Omental fat pad (tissue), 4 donors: ENCODE measurements around the gene FBXW9. TPM values are rescaled to one million over a fixed set of nuclear protein-coding genes. Genes with fewer than 3 reads are reported as not detected.

Experiments
- ATAC-seq: fragments of 150-250 bp; one replicate; pipeline ENCODE4 v1.9.1; 2016; ENCODE audit warnings: mild to moderate bottlenecking, moderate library complexity; ENCODE audit not compliant: low FRiP score
- DNase-seq: peaks from one replicate; pipeline ENCODE4 v3.0.0-alpha.2; 2019; ENCODE audit warnings: low spot score
- total RNA-seq, 4 donors: library from RNA; depleted of rRNA; stranded (reverse); fragments of >200 nt; gene quantifications; one replicate each; pipeline ENCODE4 v1.1.0, GENCODE V29; 2016
- TF ChIP-seq, protein P1 (sequence below), 3 donors: fragments of 450-650 bp; IDR thresholded peaks; one replicate each; pipeline ENCODE4 v1.5.1; 2016 to 2017; ENCODE audit warnings: antibody characterized with exemption in 3 of 3, mild to moderate bottlenecking in 3 of 3, moderate library complexity in 2 of 3

Gene FBXW9
- total RNA-seq, 4 donors from 2014 or later = 3.2 to 5.6 (median 4.4) TPM

DNA sequence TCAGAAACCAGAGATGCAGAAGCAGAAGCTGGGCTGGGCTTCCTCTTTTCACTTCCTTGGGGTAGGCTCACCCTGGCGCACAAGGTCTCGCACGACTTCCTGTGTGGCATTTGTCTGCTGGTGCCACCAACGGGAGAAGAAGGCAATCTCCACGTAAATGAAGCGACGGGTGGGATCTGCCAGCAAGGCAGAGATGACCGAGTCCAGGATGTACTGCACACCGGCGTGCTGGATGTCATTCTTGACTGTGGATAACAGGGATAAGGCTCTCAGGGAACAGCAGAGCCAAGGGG is 31.2 kb downstream of the FBXW9 start:
- TF ChIP-seq, protein P1, sequence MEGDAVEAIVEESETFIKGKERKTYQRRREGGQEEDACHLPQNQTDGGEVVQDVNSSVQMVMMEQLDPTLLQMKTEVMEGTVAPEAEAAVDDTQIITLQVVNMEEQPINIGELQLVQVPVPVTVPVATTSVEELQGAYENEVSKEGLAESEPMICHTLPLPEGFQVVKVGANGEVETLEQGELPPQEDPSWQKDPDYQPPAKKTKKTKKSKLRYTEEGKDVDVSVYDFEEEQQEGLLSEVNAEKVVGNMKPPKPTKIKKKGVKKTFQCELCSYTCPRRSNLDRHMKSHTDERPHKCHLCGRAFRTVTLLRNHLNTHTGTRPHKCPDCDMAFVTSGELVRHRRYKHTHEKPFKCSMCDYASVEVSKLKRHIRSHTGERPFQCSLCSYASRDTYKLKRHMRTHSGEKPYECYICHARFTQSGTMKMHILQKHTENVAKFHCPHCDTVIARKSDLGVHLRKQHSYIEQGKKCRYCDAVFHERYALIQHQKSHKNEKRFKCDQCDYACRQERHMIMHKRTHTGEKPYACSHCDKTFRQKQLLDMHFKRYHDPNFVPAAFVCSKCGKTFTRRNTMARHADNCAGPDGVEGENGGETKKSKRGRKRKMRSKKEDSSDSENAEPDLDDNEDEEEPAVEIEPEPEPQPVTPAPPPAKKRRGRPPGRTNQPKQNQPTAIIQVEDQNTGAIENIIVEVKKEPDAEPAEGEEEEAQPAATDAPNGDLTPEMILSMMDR (IDR thresholded peaks at IDR 0.05) = no peak
- ATAC-seq (no peak), DNase-seq (no peak)

DNA sequence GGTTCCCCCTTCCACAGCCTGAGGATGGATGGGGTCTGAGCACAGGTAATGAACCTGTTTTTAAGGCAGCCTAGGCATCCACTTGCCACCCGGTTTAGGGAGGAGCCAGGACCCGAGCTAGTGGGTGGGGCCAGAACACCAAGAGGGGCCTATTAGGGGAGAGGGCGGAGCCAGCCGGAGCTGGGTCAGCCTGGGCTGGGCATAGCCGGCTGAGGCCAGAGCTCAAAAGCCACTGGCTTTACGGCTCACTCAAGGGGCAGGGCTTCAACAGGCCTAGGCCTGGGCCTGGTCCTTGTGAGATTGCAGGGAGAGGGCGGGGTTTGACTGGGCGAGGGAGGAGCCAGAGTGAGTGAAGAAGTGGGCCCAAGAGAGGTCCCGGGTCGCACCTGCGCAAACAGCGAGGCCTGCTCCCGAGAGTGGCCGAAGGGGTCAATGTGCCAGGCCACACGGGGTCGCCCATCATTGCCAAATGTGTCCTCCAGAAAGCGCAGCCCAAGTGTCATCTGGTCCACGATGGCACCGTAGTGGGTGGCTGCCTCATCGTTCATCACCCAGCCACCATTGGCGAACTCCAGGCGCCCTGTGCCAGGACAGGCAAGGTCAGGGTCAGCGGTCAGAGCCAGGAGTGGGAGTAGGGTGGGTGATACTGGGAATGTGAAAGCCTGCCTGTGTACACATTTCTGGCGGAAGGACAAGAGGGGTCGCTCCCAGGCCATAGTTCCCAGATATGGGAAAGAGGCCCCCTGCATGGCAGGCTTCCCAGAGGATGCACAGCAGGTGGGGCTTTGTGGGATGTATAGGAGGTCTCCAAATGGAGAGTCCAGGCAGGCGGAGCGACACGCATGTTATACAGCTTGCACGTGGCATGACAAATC is 31.8 kb downstream of the FBXW9 start:
- ATAC-seq (no peak), DNase-seq (no peak)
- TF ChIP-seq, protein P1 (IDR thresholded peaks at IDR 0.05) = no peak

DNA sequence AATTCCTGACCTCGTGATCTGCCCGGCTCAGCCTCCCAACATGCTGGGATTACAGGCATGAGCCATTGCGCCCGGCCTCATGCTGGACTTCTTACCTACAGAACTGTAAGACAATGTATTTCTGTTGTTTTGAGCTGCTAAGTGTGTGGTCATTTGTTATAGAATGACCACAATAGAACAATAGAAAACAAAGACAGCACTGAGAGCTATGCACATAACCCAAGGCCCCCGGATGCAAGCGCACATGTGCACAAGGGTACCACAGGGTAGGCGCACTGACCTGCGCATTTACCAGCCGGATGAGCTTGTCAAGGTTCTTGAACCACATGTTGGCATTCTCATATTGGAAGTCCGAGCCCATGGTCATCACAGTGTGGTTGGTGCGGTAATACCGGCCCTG is 35.5 kb downstream of the FBXW9 start:
- DNase-seq = no peak
- no peak for ATAC-seq
- TF ChIP-seq, protein P1 (IDR thresholded peaks at IDR 0.05) = no peak

DNA sequence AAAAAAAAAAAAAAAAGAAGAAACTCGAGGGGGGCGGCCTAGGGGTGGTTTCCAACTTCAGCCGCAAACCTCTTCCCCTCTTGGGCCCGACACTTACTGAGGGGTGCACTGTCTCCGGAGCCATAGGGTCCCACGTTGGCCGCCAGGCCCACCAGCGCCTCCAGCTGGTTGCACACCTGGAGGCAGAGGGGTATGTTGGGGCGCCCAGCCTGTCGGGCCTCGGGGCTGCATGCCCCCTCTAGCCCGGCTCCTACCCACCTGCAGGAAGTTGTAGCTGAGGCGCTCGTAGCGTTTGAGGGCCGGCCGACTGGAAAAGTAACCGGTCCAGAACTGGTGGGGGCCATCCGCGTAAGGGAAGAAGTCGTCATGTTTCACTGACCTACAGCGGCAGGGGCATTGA is 38.5 kb downstream of the FBXW9 start:
- DNase-seq (no peak), ATAC-seq (no peak)
- TF ChIP-seq, protein P1 (IDR thresholded peaks at IDR 0.05) = no peak

DNA sequence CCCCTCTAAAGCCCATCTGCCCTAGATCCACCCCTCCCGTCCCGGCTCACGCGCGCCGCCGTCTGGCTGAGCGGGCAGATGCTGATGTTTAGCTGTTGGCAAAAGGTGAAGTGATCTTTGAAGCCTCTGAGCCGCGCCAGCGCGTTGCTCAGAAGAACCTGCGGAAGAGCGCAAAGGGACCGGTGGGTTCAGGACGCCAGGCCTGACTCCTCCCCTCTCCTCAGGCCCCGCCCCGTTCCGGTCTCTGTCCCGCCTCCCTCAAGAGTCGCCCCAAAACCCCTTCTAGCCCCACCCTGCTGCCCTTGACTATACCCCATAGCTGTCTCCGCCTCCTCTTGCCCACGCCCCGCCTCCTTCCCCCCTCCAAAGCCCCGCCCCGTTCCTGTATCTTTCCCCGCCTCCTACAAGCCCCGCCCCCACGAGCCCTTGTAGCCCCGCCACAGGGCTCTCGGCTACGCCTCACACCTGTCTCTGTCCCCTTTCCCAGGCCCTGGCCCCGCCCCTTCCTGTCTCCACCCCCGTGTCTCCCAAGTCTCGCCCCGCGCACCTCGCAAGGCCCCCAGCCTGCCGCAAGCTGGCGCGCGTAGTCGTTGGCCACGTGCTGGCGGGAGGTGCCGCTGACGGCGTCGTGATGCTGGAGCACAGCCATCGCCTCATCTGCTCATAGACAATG is 39.4 kb downstream of the FBXW9 start:
- TF ChIP-seq, protein P1 (IDR thresholded peaks at IDR 0.05) = no peak
- DNase-seq (no peak), ATAC-seq (no peak)

DNA sequence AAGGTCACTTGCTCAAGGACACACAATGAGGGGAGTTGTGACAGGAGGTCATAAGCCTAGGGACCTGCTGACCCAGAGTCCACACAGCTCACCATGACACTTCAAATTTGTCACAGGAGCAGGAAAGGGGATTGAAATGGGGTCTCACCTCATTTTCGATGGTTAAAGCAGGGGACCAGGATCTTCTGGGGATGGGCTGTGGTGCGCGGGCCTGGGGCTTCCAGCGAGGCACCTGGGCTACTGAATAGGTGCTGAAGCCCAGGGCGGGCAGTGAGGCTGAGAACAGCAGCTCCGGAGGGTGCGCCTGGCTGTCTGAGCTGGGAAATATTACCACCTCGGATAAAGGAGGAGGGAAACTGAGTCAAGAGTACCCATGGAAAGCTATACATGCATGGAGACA is 40.9 kb downstream of the FBXW9 start:
- TF ChIP-seq, protein P1 (IDR thresholded peaks at IDR 0.05) = no peak

DNA sequence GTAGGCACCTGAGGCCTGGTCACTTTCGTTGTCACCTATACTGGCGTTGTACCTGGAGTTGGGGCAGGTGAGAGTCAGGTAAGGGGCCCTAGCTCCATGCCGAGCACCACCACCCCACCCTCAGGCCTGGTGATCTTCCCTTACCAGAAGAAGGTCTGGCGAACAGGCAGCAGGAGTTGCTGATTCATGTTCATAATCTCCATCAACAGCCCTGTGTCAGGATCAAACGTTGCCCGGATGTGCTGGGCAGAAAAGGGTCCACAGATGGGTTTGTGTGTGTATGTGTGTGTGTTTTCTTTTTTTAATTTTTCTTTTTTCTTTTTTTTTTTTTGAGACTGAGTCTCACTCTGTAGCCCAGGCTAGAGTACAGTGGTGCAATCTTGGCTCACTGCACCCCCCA is 44.2 kb downstream of the FBXW9 start:
- TF ChIP-seq, protein P1 (IDR thresholded peaks at IDR 0.05) = no peak
- DNase-seq = no peak
- ATAC-seq = no peak

More for the DNA sequence above, 40.9 kb downstream of the FBXW9 start:
- ATAC-seq (no peak), DNase-seq (no peak)
